ENCODE measurements around the gene DIAPH2.
"Not testable (repeated sequence)": the region's sequence is repeated elsewhere in the genome, so short reads cannot be mapped to it uniquely, and the experiment has no call there.

DIAPH2 gene

DNA sequence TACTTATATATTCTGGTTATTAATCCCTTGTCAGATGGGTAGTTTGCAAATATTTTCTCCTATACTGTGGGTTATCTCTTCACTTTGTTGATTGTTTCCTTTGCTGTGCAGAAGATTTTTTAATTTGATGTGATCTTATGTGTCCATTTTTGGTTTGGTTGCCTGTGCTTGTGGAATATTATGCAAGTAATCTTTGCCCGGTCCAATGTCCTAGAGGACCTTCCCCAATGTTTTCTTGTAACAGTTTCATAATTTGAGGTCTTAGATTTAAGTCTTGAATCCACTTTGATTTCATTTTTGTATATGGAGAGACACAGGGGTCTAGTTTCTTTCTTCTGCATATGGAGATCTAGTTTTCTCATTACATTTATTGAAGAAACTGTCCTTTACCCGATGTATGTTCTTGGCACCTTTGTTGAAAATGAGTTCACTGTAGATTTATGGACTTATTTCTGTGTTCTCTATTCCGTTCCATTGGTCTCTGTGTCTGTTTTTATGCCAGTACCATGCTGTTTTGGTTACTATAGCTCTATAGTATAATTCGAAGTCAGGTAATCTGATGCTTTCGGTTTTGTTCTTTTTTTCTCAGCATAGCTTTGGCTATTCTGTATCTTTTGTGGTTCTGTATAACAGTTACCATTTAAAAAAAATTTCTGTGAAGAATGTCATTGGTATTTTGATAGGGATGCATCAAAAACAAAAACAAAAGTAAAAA, 34.7 kb downstream of the DIAPH2 start:
- no peak for DNase-seq

GRCh38 chrX:96721354-96721753, 36.7 kb downstream of the DIAPH2 start:
- DNase-seq = no peak

DNA sequence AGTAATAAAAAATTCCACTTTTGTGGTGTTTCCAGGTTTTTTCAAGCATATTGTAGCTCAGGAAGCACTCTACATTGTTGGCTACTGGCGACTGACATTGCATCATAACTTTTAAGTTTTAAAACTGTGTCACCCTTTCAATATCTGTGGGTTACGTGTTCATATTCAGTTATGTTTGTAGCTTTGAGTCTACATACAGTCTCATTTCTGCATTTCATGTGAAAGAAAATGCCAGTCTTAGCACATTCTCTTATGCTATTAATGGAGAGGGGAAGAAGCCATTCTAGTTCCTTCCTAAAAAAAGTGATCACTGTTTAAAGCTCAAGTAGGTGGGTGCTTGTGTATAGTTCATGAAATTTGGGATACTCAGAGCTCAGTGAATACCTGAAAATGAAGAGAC, 38.1 kb downstream of the DIAPH2 start:
- DNase-seq = no peak

DNA sequence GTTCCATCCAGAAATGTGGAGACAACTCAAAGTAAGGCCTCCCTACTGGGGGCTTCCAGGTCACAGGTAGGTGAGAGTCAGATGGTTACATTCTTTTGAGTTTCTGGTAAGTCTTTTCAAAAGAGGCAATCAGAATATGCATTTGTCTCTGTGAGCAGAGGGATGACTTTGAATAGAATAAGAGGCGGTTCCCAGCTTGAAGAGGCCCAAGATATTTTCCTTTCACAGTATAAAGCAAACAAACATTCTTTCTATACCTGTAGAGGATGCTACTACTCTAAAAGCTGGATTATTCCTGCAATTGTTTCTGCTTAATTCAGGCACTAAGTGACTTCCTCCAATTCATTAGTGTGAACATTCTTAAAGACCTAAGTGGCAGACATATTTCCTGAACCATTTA, 44.4 kb downstream of the DIAPH2 start:
- no peak for DNase-seq

- no peak for DNase-seq
These were observed 45.4 kb downstream of the DIAPH2 start for GRCh38 chrX:96729868-96730643.

GRCh38 chrX:96731000-96731399, 46.4 kb downstream of the DIAPH2 start:
- not testable (repeated sequence) for DNase-seq

DNA sequence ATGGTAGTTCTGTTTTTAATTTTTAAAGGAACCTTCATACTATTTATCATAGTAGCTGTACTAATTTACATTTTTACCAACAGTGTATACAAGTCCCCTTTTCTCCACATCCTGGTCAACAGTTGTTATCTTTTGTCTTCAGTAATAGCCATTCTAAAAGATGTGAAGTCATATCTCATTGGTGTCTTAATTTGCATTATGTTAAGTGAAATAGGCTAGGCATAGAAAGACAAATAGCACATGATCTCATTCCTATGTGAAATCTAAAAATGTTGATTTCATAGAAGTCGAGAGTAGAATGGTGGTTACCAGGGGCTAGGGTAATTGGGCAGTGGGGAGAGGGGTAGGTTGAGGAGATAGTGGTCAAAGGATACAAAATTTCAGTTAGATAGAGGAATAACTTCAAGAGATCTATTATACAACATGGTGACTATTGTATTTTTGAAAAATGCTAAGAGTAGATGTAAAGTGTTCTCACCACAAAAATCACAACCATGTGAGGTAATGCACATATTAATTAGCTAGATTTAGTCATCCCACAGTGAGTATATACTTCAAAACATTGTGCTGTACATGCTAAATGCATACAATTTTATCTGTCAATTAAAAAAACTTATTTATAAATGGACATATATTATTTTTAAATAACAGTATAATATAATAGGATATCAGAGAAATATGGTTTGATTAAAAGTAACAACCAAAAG, 58.9 kb downstream of the DIAPH2 start:
- DNase-seq = no peak

DNA sequence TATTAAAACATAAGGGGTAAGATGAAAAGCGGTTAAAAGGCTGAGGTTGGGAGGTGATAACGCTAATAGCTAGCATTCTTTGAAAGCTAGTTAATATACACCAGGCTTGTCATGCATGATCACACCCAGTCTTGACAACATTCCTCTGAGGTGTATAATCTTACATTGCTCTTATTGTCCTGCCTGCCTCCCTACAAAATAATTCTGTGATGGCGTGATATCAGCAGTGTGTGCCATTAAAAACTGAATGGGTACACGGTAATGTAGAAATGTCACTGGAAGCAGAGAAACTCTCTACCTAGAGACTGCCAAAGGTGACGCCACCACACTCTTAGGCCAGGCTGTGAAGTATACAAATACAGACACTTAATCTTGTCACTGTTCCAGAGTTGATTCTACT, 68.1 kb downstream of the DIAPH2 start:
- DNase-seq = no peak

- no peak for DNase-seq
These were observed 68.6 kb downstream of the DIAPH2 start for GRCh38 chrX:96753230-96753629.

DNA sequence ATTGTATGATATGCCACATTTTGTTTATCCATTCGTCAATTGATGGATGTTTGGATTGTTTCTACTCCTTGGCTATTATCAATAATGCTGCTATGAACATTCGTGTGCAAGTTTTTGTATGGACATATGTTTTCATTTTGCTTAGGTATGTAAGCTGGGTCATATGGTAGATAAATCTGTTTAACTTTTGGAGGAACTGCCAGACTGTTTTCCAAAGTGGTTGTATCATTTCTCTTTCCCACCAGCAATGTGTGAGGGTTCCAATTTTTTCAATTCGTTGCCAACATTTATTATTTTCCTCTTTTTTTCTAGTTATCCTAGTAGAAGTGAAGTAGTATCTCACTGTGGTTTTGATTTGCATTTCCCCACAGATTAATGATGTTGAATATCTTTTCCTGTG, 71.8 kb downstream of the DIAPH2 start:
- DNase-seq = no peak

DNA sequence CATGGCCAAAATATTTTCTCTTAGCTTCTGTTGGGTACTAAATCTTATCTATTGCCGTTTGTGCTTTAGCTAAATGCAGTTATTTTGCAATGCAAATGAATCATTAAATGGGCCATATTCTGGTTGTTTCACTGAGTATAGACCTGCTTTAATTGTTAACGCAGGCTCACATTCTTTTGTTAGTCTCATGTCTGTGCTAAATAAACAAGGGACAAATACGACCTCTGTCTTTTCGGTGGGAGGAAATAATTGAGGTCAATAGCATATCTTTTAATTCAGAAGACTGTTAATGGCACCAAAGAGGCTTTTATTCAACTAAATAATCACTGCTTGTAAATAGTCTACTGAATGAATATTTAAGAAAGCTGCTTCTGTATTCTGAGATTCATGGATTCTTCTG, 76.9 kb downstream of the DIAPH2 start:
- DNase-seq = no peak

DNA sequence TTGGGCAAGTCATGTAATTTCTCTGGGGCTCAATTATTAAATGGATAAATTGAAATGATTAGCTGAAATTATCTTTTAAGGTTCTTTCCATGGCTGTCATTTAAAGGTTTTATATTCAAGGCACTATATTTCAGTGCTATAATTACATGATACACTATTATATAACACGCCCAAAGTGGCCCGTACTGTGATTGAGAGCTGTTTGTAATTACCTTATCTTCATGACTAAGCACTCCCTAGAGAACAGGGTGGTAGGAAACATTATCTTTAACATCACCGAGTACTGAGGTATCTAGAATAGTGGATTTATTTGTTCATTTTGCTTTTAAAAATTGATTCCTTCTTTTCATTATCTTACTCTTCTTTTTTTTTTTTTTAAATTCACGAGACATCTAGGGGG, 79.0 kb downstream of the DIAPH2 start:
- DNase-seq = no peak

GRCh38 chrX:96764864-96765263, 80.2 kb downstream of the DIAPH2 start:
- DNase-seq = no peak

GRCh38 chrX:96770315-96770714, 85.7 kb downstream of the DIAPH2 start:
- peak in 1 of 2 experiments; percentile 2 for DNase-seq

GRCh38 chrX:96771486-96771885, 86.8 kb downstream of the DIAPH2 start:
- DNase-seq = peak in 1 of 2 experiments; percentile 24

GRCh38 chrX:96774116-96774515, 89.5 kb downstream of the DIAPH2 start:
- no peak for DNase-seq

DNA sequence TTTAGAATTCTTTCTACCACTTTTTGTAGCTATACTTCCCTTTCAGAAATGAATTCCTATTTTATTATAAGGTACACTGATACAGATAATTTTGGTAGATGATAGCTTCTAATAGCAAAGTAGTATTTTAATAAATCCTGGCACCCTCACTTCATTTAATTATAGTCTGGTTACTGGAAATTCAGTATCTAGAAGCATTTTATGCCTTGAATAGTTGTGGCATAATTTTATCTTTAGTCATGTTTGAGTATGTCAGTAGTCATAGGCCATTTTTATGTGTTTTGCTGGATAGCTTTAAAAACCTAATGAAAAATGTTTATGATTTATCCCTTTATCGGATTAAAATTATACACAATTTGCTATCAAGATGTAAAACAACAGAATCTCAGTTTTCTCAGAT, 92.3 kb downstream of the DIAPH2 start:
- DNase-seq = no peak

GRCh38 chrX:96791559-96791958, 106.9 kb downstream of the DIAPH2 start:
- no peak for DNase-seq

DNA sequence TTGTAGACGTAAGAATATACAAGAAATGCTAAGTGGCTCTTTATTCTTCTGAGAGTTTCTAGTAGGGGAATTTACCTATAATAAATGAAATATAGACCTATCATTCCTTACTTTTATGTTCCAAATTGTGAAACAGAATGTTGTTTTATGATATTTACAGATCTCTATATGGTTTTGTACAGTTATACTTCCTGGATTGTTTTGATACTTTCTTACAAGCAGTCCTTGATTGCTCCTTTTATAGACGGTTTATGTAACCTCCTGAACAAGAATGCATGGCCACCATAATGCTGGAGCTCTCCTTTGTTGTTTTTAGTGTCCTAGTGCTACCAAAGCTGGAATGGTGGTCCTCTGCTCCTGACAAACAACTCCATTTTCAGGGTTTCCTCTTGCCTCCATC, 107.4 kb downstream of the DIAPH2 start:
- DNase-seq = no peak

GRCh38 chrX:96798982-96799381, 114.3 kb downstream of the DIAPH2 start:
- no peak for DNase-seq

DNA sequence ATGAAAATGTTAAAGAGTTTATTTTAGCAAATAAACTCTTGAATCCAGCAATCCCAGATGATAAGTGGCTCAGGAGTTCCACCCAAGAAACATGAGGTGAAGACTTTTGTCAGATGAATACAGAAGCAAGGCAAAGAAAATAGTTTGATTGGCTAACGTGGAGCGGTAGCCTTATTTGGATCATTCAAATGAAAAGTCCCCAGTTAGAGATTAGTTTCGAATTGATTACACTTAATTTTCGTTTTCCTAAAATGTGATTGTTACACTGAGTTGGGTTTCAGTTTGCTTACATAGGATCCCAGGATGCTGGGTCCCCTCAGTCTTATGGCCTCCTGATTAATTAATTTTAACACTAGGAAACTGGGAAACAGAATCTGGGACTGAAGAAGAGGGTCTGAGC, 122.7 kb downstream of the DIAPH2 start:
- DNase-seq = no peak

DNA sequence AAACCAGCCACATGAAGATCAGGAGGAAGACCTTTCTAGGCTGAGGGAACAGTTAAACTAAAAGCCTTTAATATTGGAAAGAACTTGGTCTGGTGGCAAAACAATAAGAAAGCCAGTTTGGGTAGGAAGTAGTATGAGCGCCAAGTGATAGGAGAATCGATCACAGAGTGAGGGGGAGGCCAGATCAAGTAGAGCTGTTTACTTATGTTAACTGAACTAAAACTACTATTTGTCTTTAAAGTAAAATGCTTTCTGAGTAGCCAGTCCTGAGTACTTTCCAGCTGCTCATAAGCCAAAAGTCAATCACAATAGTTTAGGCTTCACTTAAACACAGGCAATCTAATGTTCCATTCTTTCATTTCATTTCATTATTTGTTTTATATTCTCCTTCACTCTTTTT, 136.3 kb downstream of the DIAPH2 start:
- no peak for DNase-seq

DNA sequence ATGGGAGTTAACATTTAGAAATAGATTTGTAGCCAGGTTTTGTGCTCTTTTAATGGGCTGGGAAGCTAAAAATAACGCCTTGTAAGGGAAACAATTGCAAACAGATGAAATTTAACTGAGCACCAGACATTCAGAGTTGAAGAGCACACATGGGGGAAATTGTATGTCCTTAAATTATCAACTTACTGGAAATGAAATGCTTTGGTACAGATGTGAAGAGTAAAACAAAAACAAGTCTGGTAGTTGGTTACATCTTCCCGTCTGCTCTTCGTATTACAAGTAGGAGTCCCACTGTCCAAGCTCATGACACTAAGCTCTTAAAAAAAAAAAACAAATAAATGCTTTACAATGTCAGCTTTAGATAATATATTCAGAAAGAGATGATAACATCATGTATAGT, 139.5 kb downstream of the DIAPH2 start:
- DNase-seq = no peak

- DNase-seq = no peak
These were observed 148.7 kb downstream of the DIAPH2 start for GRCh38 chrX:96833333-96833732.
